ENCODE results near the gene SCGB1A1.

DNA sequence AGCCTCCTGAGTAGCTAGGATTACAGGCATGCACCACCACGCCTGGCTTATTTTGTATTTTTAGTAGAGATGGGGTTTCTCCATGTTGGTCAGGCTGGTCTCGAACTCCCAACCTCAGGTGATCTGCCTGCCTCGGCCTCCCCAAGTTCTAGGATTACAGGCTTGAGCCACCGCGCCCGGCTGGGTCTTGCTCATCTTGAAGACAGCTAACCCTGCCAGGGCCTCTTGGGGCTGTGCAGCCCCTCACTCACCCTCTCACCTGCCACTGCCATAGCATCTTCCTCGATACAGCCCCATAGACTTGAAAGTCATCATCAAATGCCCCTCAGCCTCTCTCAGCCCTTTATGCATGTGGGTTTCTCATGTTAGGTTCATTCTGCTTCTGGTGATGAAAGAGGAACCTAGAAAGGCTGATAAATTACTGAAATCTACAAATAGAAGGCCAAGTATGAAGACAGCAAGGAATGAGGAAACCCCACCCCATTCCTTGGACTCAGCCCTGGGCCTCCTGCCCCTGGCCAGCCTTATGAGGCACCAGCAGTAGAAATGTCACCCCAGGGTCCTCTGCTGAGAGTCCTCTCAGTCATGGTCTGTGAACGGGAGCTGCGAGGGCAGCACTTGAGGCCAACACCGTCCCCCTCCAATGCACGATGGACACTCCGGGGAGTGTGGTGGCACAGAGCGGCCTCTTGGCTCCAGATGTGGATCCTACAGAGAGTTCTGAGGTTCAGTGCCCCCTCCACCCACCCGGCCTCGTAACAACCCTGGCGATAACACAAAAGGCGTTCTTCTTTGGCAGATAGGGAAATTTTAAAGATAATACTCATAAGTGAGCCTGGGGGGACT, 24.8 kb downstream of the SCGB1A1 start:
- TF ChIP-seq, protein P1, sequence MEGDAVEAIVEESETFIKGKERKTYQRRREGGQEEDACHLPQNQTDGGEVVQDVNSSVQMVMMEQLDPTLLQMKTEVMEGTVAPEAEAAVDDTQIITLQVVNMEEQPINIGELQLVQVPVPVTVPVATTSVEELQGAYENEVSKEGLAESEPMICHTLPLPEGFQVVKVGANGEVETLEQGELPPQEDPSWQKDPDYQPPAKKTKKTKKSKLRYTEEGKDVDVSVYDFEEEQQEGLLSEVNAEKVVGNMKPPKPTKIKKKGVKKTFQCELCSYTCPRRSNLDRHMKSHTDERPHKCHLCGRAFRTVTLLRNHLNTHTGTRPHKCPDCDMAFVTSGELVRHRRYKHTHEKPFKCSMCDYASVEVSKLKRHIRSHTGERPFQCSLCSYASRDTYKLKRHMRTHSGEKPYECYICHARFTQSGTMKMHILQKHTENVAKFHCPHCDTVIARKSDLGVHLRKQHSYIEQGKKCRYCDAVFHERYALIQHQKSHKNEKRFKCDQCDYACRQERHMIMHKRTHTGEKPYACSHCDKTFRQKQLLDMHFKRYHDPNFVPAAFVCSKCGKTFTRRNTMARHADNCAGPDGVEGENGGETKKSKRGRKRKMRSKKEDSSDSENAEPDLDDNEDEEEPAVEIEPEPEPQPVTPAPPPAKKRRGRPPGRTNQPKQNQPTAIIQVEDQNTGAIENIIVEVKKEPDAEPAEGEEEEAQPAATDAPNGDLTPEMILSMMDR (IDR thresholded peaks at IDR 0.05), result no peak
- TF ChIP-seq EZH2 (IDR thresholded peaks at IDR 0.05; ENCODE audit: borderline replicate concordance, insufficient read depth, low read depth, low read length, poor library complexity, severe bottlenecking), result no peak

Measured in B cell (primary cell).